Measurements from ENCODE around the gene WNT3A. TPM values are rescaled to one million over a fixed set of nuclear protein-coding genes. Genes with fewer than 3 reads are reported as not detected.

The WNT3A gene
- total and polyA plus RNA-seq, 2 donors (not counting 3 experiments of a cell fraction or from before 2014, with no cell fraction given), result not detected

- no TSS peak for BruUV-seq (replicated peaks)
- no peak overlapping the region for H3K27ac ChIP-seq (ENCODE audit: insufficient read depth, low read depth, low read length)
- POLR2A ChIA-PET, result no interaction called here
Measured at GRCh38 chr1:228095161-228095560, 88.4 kb downstream of the WNT3A start.

More at GRCh38 chr1:228095161-228095560, 88.4 kb downstream of the WNT3A start:
- Histone ChIP-seq H2AFZ (ENCODE audit: low read depth, low read length) (no peak overlapping the region), H3K9me3 (replicated peaks; ENCODE audit: control insufficient read depth, insufficient read depth, low read length) (peaks cover 4% of the 10 kb centered on the region), H3K4me1 (ENCODE audit: control insufficient read depth, extremely low read depth, insufficient read depth, low read length) (peaks cover 21% of the 10 kb centered on the region), H3K79me2 (ENCODE audit: control insufficient read depth, insufficient read depth, low read length) (peaks cover 92% of the 10 kb centered on the region), H4K20me1 (replicated peaks; ENCODE audit: control insufficient read depth, extremely low read depth, insufficient read depth, low read length) (peaks cover 18% of the 10 kb centered on the region), H3K4me2 (ENCODE audit: insufficient read depth, low read length) (no peak overlapping the region), H3K9me1 (replicated peaks; ENCODE audit: control insufficient read depth, extremely low read depth, insufficient read depth, low read length) (no peaks in the 10 kb centered on the region), H3K9ac (replicated peaks; ENCODE audit: extremely low read depth, insufficient read depth, low read length) (no peak overlapping the region), H3K27me3 (ENCODE audit: control insufficient read depth in 2 of 2, insufficient read depth in 2 of 2, low read length in 2 of 2) (no peaks in the 10 kb centered on the region), H3K36me3 (ENCODE audit: control insufficient read depth in 2 of 2, extremely low read depth in 1 of 2, insufficient read depth in 2 of 2, low read length in 2 of 2) (peaks cover 10 to 39% of the 10 kb centered on the region in 2 experiments), H3K4me3 (replicated peaks in 1 of 3; ENCODE audit: insufficient read depth in 1 of 3, low read depth in 1 of 3, low read length in 3 of 3) (no peak overlapping the region)
- FAIRE-seq, result no peak
- TF ChIP-seq POLR2A (IDR thresholded peaks at IDR 0.05; ENCODE audit: low read depth, low read length) (no peak), MAX (IDR thresholded peaks at IDR 0.05; ENCODE audit: insufficient read depth, insufficient read length) (no peak), JUN (IDR thresholded peaks at IDR 0.05; ENCODE audit: borderline replicate concordance, insufficient read depth, insufficient read length, low read depth) (no peak), GATA2 (IDR thresholded peaks at IDR 0.05; ENCODE audit: insufficient read depth, insufficient read length, low read depth, low read length) (no peak), MYC (IDR thresholded peaks at IDR 0.05; ENCODE audit: low read depth, low read length) (no peak), POLR2AphosphoS5 (IDR thresholded peaks at IDR 0.05; ENCODE audit: insufficient read depth, low read depth, low read length) (no peak), CTCF (IDR thresholded peaks at IDR 0.05; ENCODE audit: extremely low read depth in 1 of 2, insufficient read depth in 1 of 2, low read depth in 1 of 2, low read length in 2 of 2) (no peak)
- DNase-seq (ENCODE audit: low read depth, low spot score), result no peak
- CTCF ChIA-PET, result interaction anchor here (1.2 kb wide), 1 partner anchor 96 kb away, joined by 3 read pairs; no protein-coding TSS in a partner anchor
- intact Hi-C loops (cut with micrococcal nuclease) (no loop called here), dilution Hi-C loops (cut with MboI; ENCODE audit: extremely low pct_ligation_motif_present, low sequenced_read_pairs) (no loop called here)

Data from endothelial cell of umbilical vein (primary cell).